Daoy (cell line): ENCODE measurements around the gene CCDC90B. TPM values are rescaled to one million over a fixed set of nuclear protein-coding genes. Genes with fewer than 3 reads are reported as not detected.
A peak's percentile ranks its signal among the peaks of the same experiment; 100 is the strongest.
"Not testable (repeated sequence)": the region's sequence is repeated elsewhere in the genome, so short reads cannot be mapped to it uniquely, and the experiment has no call there.

Source experiments
- DNase-seq: peaks from one replicate; pipeline ENCODE4 v3.0.0-alpha.2; 2015; ENCODE audit warnings: low read depth
- total RNA-seq: library from RNA; depleted of rRNA; stranded (reverse); fragments of >200 nt; shearing (Covaris generic); gene quantifications from 2 replicates; pipeline ENCODE4 v1.2.3, GENCODE V29; 2014

Gene CCDC90B
- total RNA-seq, 1 experiment from 2014 or later: 52.5 TPM

GRCh38 chr11:83287631-83288030 lies 1.5 kb upstream of the CCDC90B start:
- no peak for DNase-seq

GRCh38 chr11:83285151-83285770 lies 906 bp downstream of the CCDC90B start:
- no peak for DNase-seq

DNA sequence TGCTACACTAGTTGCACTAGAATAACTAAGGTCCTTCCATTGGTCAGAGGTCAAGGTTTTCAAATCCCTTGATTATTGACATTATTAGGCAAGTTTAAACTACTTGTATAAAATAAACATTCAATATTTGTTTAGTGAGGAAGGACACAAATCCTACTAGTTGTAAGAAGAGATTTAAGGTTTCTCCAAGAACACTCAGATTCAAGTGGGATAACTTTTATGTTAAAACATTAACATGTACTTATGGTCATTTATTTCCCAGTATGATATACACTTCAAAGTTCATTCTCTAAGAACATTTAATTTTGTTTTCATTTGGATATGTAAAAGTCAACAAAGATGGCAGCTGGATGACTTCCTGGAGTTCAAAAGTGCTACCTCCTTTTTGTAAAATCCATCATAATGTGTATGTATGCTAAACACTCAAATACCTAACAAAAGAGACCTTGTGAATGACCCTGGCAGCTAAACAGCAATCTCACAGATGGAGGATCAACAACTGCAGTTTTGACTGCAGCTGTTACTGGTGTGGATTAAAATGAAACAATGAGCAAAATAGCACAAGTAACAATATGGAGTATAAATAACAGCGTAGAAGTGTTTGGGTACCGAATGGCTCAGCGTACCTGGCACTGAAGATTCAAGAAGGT lies 1.5 kb downstream of the CCDC90B start:
- DNase-seq: no peak

DNA sequence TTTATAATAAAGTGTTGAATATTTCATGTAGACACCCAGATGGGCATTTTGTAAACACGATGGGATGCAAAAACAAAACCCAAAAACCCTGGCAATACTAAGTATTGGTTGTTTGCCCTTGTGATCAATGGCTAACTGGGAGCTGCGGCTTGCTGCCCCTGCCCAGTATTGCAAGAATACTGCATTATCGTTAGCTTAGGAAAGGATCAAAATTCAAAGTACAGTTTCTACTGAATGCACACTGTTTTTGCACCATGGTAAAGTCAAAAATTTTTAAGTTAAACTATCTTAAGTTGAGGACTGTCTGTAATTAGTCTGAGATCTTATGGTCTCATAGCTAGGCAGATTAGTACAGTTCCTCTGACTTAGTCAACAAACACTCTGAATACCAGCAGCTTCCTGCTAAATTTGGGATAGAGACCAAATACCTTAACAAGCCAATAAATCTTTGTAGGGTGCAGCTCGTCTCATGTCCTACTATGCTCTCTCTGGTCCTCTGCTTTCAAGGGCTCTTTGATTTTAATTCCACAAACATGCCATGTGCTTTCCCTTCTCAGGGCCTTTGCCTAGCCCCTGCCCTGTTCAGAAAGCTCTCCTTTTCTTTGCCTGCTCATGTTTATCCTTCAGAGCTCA lies 4.0 kb downstream of the CCDC90B start:
- DNase-seq: no peak

DNA sequence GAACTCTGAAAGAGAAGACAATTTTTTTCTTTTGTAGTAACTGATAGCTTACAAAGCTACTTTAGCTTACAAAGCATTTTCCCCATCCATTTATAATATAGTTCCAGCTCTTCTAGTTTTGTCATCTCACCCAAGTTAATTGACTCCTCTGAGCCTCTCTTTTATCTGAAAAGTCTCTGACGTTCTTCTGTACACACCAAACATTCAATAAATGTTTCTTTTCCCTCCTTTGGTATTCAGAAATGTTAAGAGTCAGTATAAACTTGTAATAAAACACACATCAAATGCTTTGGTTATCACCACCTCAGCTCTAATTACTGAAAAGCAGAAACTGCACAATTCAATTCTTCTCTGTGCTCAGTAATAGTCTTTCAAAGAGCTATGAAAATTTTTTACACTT lies 5.9 kb downstream of the CCDC90B start:
- DNase-seq: no peak

- no peak for DNase-seq
These were observed 7.8 kb downstream of the CCDC90B start for GRCh38 chr11:83278351-83278750.

DNA sequence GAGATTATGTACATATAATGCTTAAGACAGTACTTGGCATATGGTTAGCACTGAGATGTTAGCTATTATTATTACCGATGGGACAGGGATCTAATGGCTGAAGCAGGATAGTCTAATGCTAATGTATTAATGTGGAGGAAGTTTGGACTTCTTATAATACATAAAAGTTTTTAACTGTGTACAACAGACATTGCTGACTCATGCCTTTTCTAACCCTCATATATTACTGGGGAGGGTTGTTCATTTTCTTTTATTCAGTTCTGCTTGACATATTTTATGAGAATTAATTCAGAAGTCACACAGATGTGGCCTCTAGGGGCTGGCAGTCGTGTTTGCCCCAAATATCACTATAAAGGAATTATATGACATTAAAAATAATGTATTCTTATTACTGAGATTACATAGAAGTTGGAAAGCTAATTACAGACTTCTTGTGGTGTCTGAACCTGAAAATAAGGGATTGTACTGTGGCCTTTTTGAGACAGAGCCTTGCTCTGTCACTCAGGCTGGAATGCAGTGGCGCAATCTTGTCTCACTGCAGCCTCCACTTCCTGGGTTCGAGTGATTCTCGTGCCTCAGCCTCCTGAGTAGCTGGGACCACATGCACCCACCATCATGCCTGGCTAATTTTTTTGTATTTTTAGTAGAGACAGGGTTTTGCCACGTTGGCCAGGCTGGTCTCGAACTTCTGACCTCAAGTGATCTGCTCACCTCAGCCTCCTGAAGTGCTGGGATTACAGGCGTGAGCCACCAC lies 10.1 kb downstream of the CCDC90B start:
- no peak for DNase-seq

GRCh38 chr11:83272627-83273026 lies 13.5 kb downstream of the CCDC90B start:
- DNase-seq: peak; percentile 13

DNA sequence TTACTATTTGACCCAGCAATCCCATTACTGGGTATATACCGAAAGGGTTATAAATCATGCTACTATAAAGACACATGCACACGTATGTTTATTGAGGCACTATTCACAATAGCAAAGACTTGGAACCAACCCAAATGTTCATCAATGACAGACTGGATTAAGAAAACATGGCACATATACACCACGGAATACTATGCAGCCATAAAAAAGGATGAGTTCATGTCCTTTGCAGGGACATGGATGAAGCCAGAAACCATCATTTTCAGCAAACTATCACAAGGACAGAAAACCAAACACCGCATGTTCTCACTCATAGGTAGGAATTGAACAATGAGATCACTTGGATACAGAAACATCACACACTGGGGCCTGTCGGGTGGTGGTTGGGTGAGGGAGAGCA lies 14.4 kb downstream of the CCDC90B start:
- not testable (repeated sequence) for DNase-seq

DNA sequence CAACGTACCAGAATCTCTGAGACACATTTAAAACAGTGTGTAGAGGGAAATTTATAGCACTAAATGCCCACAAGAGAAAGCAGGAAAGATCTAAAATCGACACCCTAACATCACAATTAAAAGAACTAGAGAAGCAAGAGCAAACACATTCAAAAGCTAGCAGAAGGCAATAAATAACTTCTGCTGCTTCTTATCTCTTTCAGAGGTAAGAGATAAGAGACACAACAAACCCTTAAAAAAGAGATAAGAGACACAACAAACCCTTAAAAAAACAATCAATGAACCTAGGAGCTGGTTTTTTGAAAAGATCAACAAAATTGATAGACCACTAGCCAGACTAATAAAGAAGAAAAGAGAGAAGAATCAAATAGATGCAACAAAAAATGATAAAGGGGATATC lies 17.1 kb downstream of the CCDC90B start:
- not testable (repeated sequence) for DNase-seq

- no peak for DNase-seq
These were observed 20.8 kb downstream of the CCDC90B start for GRCh38 chr11:83265331-83265730.

DNA sequence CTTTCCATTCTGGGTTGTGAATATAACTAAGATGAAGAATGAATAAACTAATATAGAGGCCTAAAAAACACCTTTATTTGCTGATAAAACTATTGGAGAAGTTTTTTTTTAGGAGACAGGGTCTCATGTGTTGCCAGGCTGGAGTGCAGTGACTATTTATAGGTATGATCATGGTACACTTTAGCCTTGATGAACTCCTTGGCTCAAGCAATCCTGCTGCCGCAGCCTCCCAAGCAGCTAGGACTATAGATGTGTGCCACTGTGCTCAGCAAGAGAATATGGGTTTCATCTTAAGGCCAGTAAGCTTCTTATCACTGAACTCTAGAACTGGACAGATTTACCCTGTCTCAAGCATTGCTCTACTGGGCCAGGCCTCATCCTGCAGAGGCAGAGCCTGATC lies 26.6 kb downstream of the CCDC90B start:
- no peak for DNase-seq

DNA sequence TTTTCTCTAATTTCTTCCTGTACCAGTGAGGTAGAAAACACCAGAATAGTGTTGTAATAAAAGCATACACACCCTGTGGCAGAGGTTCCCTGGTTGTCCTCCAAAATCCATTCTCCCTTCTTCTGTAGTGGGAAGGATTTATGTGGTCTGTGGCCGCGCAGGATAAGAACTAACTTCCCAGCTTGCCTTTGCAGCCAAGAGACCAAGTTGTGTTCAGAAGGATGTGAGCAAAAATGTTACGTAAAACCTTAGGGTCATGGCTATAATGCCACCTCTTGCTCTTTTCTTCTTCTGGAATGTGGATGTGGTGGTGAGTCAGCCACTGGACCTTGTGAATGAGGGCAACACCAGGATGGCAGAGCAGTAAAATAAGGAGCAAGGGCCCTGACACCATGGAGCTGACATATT lies 28.4 kb downstream of the CCDC90B start:
- peak; percentile 33 for DNase-seq

GRCh38 chr11:83256602-83257340 lies 29.4 kb downstream of the CCDC90B start:
- no peak for DNase-seq

DNA sequence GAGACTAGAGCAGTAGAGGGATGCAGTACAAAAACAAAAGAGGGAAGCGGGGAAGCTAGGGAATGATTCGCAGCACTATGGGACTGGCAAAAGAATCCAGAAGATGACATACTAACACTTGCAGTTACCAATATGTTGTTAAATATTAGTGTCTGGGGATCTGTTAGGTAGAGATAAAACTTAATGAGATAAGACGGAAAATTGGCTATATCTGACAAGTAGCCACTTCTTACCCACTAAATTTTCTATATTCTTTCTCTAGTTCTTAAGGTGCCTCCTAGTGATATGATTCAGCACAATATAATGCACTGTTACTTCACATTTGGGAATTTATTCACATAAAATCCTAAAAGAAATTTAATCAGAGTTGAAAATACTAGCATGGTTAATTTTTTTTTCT lies 30.8 kb downstream of the CCDC90B start:
- DNase-seq: no peak

GRCh38 chr11:83252941-83253340 lies 33.2 kb downstream of the CCDC90B start:
- DNase-seq: no peak

DNA sequence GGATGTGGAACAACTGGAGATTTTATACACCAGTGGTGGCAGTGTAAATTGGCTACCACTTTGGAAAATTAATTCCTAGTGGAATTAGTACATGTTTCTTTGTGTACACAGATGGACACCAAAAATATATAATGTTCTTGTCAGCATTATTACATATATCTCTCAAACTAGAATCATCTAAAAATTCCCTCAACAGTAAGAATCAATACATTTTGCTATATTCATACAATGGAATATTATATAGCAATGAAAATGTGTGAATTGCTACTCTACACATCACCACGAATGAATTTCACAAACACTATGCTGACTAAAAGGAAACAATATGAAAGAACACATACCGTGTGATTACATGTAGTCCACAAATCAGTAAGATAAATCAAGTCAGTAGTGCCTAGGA lies 33.9 kb downstream of the CCDC90B start:
- no peak for DNase-seq

- peak; percentile 25 for DNase-seq
These were observed 36.1 kb downstream of the CCDC90B start for GRCh38 chr11:83249972-83250593.

DNA sequence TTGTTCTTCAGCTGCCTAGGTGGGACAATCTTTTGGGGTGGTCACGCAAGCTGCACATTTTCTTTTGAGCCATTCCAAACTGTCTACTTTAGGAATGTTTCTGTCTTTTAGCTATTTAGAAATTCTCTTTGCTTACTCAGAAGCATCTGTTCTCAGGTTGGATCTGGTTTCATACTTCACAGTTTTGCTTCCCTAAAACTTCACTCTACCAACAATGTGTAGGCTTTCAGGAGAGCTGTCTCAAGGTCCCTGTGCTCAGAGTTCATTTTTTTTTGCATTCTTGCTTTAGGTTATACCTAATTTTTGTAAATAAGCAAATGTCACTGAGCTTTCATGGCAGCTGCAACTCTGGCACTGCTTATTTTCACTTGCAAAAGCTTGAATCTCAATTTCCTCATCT lies 36.7 kb downstream of the CCDC90B start:
- no peak for DNase-seq

GRCh38 chr11:83241291-83241946 lies 44.7 kb downstream of the CCDC90B start:
- peak; percentile 73 for DNase-seq

- no peak for DNase-seq
These were observed 48.1 kb downstream of the CCDC90B start for GRCh38 chr11:83238111-83238510.
